Astrocyte of the spinal cord (primary cell): ENCODE measurements around the gene ESYT1.
A peak's percentile ranks its signal among the peaks of the same experiment; 100 is the strongest.

Source experiments
- DNase-seq: peaks from one replicate; pipeline ENCODE4 v3.0.0; 2011; ENCODE audit warnings: low read depth, low spot score
- H3K4me3 ChIP-seq: 2 replicates; pipeline ENCODE4 v1.5.1; 2011; ENCODE audit warnings: low read depth, mild to moderate bottlenecking, low read length, moderate library complexity
- CTCF ChIP-seq: IDR thresholded peaks from 2 replicates; pipeline ENCODE4 v1.5.1; 2012; ENCODE audit warnings: low read depth, mild to moderate bottlenecking, low read length, inconsistent platforms
- in situ Hi-C: cut with HindIII; loops from 2 replicates; pipeline ENCODE4 v1.10.0; 2017; ENCODE audit warnings: low sequenced_read_pairs

ESYT1 gene

GRCh38 chr12:56103066-56103711 is 24.9 kb upstream of the ESYT1 start:
- no peak for TF ChIP-seq CTCF
- in situ Hi-C loops: no loop called here
- H3K4me3 ChIP-seq: peak overlapping the region; percentile 93
- no peak for DNase-seq

GRCh38 chr12:56103823-56104108 is 24.3 kb upstream of the ESYT1 start:
- peak overlapping the region; percentile 93 for H3K4me3 ChIP-seq
- no peak for TF ChIP-seq CTCF
- no peak for DNase-seq
- in situ Hi-C loops: no loop called here

- H3K4me3 ChIP-seq: peak within 1 kb of the TSS; percentile 93
- DNase-seq: peak; percentile 100
- in situ Hi-C loops: no loop called here
- TF ChIP-seq CTCF: no peak
Measured at GRCh38 chr12:56104109-56104814, 23.8 kb upstream of the ESYT1 start, which contains the start of gene PA2G4. Gene PA2G4, plus strand, starts transcription at chr12:56104559. Its CDS starts 179 bp downstream, at chr12:56104738.

GRCh38 chr12:56104815-56105608 is 23.1 kb upstream of the ESYT1 start:
- peak; percentile 8 for TF ChIP-seq CTCF
- no peak for DNase-seq
- in situ Hi-C loops: no loop called here
- H3K4me3 ChIP-seq: peak overlapping the region; percentile 93

- TF ChIP-seq CTCF: no peak
- in situ Hi-C loops: no loop called here
Measured at GRCh38 chr12:56105609-56105902, 22.5 kb upstream of the ESYT1 start.

GRCh38 chr12:56107242-56107641 is 20.8 kb upstream of the ESYT1 start:
- in situ Hi-C loops: no loop called here
- no peak for DNase-seq
- TF ChIP-seq CTCF: no peak
- no peak overlapping the region for H3K4me3 ChIP-seq

More at GRCh38 chr12:56105609-56105902, 22.5 kb upstream of the ESYT1 start:
- H3K4me3 ChIP-seq: peak overlapping the region; percentile 93
- no peak for DNase-seq
